ENCODE results near the gene ZNF444. TPM values are rescaled to one million over a fixed set of nuclear protein-coding genes. Genes with fewer than 3 reads are reported as not detected.
A peak's percentile ranks its signal among the peaks of the same experiment; 100 is the strongest.

The ZNF444 gene
- total and polyA plus RNA-seq, 2 of the 8 experiments (the other 6 are each of a cell fraction or from before 2014, with no cell fraction given), result 49.5 to 54.5 TPM

- H4K5ac ChIP-seq (ENCODE audit: insufficient read length, low read depth, low read length), result no peak overlapping the region
- no peak overlapping the region for H2BK120ac ChIP-seq (replicated peaks; ENCODE audit: low read depth, low read length)
- H3K9me3 ChIP-seq (ENCODE audit: insufficient read depth in 2 of 2, low read depth in 1 of 2, low read length in 1 of 2), result no peaks in the 10 kb centered on the region
- no peak overlapping the region for H2BK15ac ChIP-seq (ENCODE audit: low read length)
- no peak overlapping the region for H3K56ac ChIP-seq (replicated peaks; ENCODE audit: insufficient read length, low read depth, low read length)
- 0 out of 2 replicates have a peak overlapping the region, but pooled peaks have one; percentile 85 for H3K27ac ChIP-seq (ENCODE audit: low read depth, low read length)
- 0 out of 8 replicates have a peak, but pooled peaks cover 0 to 3% (median under 1%) of the 10 kb centered on the region in 4 experiments for H3K36me3 ChIP-seq (ENCODE audit: control insufficient read depth in 2 of 4, insufficient read depth in 4 of 4, low read length in 3 of 4)
- no peak overlapping the region for H3K14ac ChIP-seq (ENCODE audit: insufficient read length)
- FAIRE-seq, result no peak
- peak overlapping the region; percentile 61; the same call in 1 of the 2 replicates for H2BK5ac ChIP-seq (ENCODE audit: low read depth, low read length)
- H3K4me2 ChIP-seq (ENCODE audit: insufficient read depth in 1 of 2, low read depth in 2 of 2, low read length in 2 of 2), result peak overlapping the region; percentile 77 to 82
- peaks cover 8% of the 10 kb centered on the region for H3K23me2 ChIP-seq (ENCODE audit: low read depth, low read length)
- H2AK5ac ChIP-seq (ENCODE audit: low read depth, low read length), result no peak overlapping the region; the same call in 1 of the 2 replicates
- H2BK20ac ChIP-seq (ENCODE audit: low read length), result no peak overlapping the region
- no peak overlapping the region for H3K23ac ChIP-seq (ENCODE audit: insufficient read length)
- no peak overlapping the region; the same call in 1 of the 2 replicates for H4K8ac ChIP-seq (ENCODE audit: extremely low read depth, insufficient read depth, low read length)
- H3K79me1 ChIP-seq (ENCODE audit: low read depth, low read length), result peaks cover 8% of the 10 kb centered on the region
- 72% methylated on average over 16 of the region's 16 CpGs; no CpG with 5 or more reads in 1 of the 2 experiments for WGBS, 2 experiments (ENCODE audit: extremely low coverage in 1 of 2, insufficient coverage in 1 of 2, insufficient read length in 1 of 2, insufficient replicate concordance in 2 of 2, low coverage in 1 of 2, low lambda C conversion rate in 2 of 2, missing lambda C conversion rate in 1 of 2)
- no peak overlapping the region for H4K91ac ChIP-seq (replicated peaks; ENCODE audit: insufficient read length, low read length)
- H3K79me2 ChIP-seq (ENCODE audit: control insufficient read depth in 1 of 2, insufficient read depth in 2 of 2, low read length in 2 of 2), result peaks cover 48 to 59% of the 10 kb centered on the region in 2 experiments
- H2BK12ac ChIP-seq (ENCODE audit: low read depth, low read length), result no peak overlapping the region
- ChIA-PET CTCF (ENCODE audit: partially characterized antibody) (interaction anchor here (1.1 kb wide), 1 partner anchor 35 kb away, joined by 3 read pairs; no protein-coding TSS in a partner anchor), POLR2A (ENCODE audit: partially characterized antibody) (interaction anchor here (0.7 to 7.0 kb wide), 4 partner anchors 12 to 462 kb away, joined by 3 to 51 read pairs (median 4); no protein-coding TSS in a partner anchor)
- H3K4ac ChIP-seq (replicated peaks; ENCODE audit: insufficient read length, low read depth, low read length), result no peak overlapping the region
- no peak for DNase-seq (ENCODE audit: low read depth in 1 of 2, low spot score in 2 of 2)
- H3K4me1 ChIP-seq (replicated peaks in 1 of 4; ENCODE audit: control insufficient read depth in 3 of 4, insufficient read depth in 4 of 4, low read length in 3 of 4), result peaks cover 0 to 22% (median 17%) of the 10 kb centered on the region in 4 experiments; a peak in 6 of 7 replicates
- no peaks in the 10 kb centered on the region; a peak in 1 of 7 replicates for H3K27me3 ChIP-seq (replicated peaks in 1 of 4; ENCODE audit: control insufficient read depth in 3 of 4, extremely low read depth in 1 of 4, insufficient read depth in 3 of 4, low read length in 3 of 4)
- H2AFZ ChIP-seq (ENCODE audit: low read length), result no peak overlapping the region
- peaks cover 24 to 29% of the 10 kb centered on the region in 2 experiments for H4K20me1 ChIP-seq (replicated peaks in 1 of 2; ENCODE audit: control insufficient read depth in 1 of 2, insufficient read depth in 2 of 2, low read length in 2 of 2)
- H3K4me3 ChIP-seq (ENCODE audit: extremely low read depth in 1 of 4, insufficient read depth in 2 of 4, low read depth in 3 of 4, low read length in 4 of 4), result peak overlapping the region; percentile 49 to 91 (median 77); a peak in 7 of 8 replicates
- peak overlapping the region; percentile 60; the same call in 1 of the 2 replicates for H3K18ac ChIP-seq (ENCODE audit: extremely low read depth, low read length)
- H3K9ac ChIP-seq (replicated peaks in 1 of 4; ENCODE audit: extremely low read depth in 1 of 4, low read depth in 3 of 4, low read length in 3 of 4), result peak overlapping the region in 3 of 4 experiments; percentile 79 to 86 (median 82); a peak in 6 of 7 replicates
- no peak for TF ChIP-seq TBP (IDR thresholded peaks at IDR 0.05; ENCODE audit: low read depth, low read length)
- no peak for TF ChIP-seq TEAD4 (IDR thresholded peaks at IDR 0.05; ENCODE audit: low read depth, low read length)
- no peak for TF ChIP-seq TAF1 (IDR thresholded peaks at IDR 0.05; ENCODE audit: low read depth, low read length)
- no peak for TF ChIP-seq ATF2 (IDR thresholded peaks at IDR 0.05; ENCODE audit: low read length)
- no peak for TF ChIP-seq KDM1A (IDR thresholded peaks at IDR 0.05; ENCODE audit: borderline replicate concordance, low read length)
- TF ChIP-seq CTCF (IDR thresholded peaks at IDR 0.05; ENCODE audit: control extremely low read depth in 1 of 3, insufficient read depth in 1 of 3, low read depth in 1 of 3, low read length in 3 of 3), result no peak
- TF ChIP-seq SAP30 (IDR thresholded peaks at IDR 0.05; ENCODE audit: insufficient read depth, insufficient replicate concordance, low read length), result no peak
- TF ChIP-seq EZH2 (IDR thresholded peaks at IDR 0.05; ENCODE audit: low read depth, low read length, severe bottlenecking), result no peak
Observed at GRCh38 chr19:56119582-56119978, 21.5 kb upstream of the ZNF444 start.

Data from H1 (cell line).